T-helper 9 cell (primary cell): ENCODE data around the gene LY86.
"Not testable (repeated sequence)": the region's sequence is repeated elsewhere in the genome, so short reads cannot be mapped to it uniquely, and the experiment has no call there.

Source experiments
- DNase-seq: peaks from one replicate; pipeline ENCODE4 v3.0.0-alpha.2; 2020

Gene LY86

GRCh38 chr6:6596529-6597328, 8.2 kb downstream of the LY86 start:
- DNase-seq: no peak

GRCh38 chr6:6597682-6598081, 9.2 kb downstream of the LY86 start:
- DNase-seq: no peak

GRCh38 chr6:6599468-6599873, 11.0 kb downstream of the LY86 start:
- DNase-seq: no peak

- DNase-seq: no peak
Observed at GRCh38 chr6:6600875-6601274, 12.4 kb downstream of the LY86 start.

GRCh38 chr6:6602262-6602661, 13.7 kb downstream of the LY86 start:
- DNase-seq: no peak

- DNase-seq: no peak
Observed at GRCh38 chr6:6603317-6603716, 14.8 kb downstream of the LY86 start.

GRCh38 chr6:6604015-6604414, 15.5 kb downstream of the LY86 start:
- DNase-seq: no peak

GRCh38 chr6:6604566-6604965, 16.0 kb downstream of the LY86 start:
- no peak for DNase-seq

GRCh38 chr6:6605873-6606272, 17.4 kb downstream of the LY86 start:
- no peak for DNase-seq

GRCh38 chr6:6606391-6607030, 18.0 kb downstream of the LY86 start:
- DNase-seq: not testable (repeated sequence)

GRCh38 chr6:6609450-6609849, 20.9 kb downstream of the LY86 start:
- no peak for DNase-seq

- no peak for DNase-seq
Observed at GRCh38 chr6:6610031-6610591, 21.6 kb downstream of the LY86 start.

- DNase-seq: no peak
Observed at GRCh38 chr6:6611486-6611885, 23.0 kb downstream of the LY86 start.

- DNase-seq: no peak
Observed at GRCh38 chr6:6612308-6612707, 23.8 kb downstream of the LY86 start.

- not testable (repeated sequence) for DNase-seq
Observed at GRCh38 chr6:6613103-6613718, 24.7 kb downstream of the LY86 start.

GRCh38 chr6:6614096-6614982, 25.8 kb downstream of the LY86 start:
- DNase-seq: no peak

GRCh38 chr6:6614983-6615349, 26.4 kb downstream of the LY86 start:
- DNase-seq: no peak

- no peak for DNase-seq
Observed at GRCh38 chr6:6616656-6617055, 28.1 kb downstream of the LY86 start.

- no peak for DNase-seq
Observed at GRCh38 chr6:6619021-6619794, 30.7 kb downstream of the LY86 start.

GRCh38 chr6:6620766-6621425, 32.4 kb downstream of the LY86 start:
- no peak for DNase-seq

GRCh38 chr6:6622501-6622900, 34.0 kb downstream of the LY86 start:
- DNase-seq: no peak
